HCT116 (cell line): ENCODE measurements around the gene SLC16A5. TPM values are rescaled to one million over a fixed set of nuclear protein-coding genes. Genes with fewer than 3 reads are reported as not detected.

Experiments used
- ATAC-seq: fragments of 200-7000 bp; cut with Tn5 transposase; 2 replicates; pipeline ENCODE4 v1.9.1; 2020; ENCODE audit warnings: mild to moderate bottlenecking, moderate library complexity
- BruUV-seq: library from RNA; stranded (reverse); fragments of 400-500 nt; replicated peaks from 2 replicates; lab custom pipeline; 2021; lab: Mats Ljungman, UMichigan
- CTCF ChIA-PET: fragments of 300-600 bp; sonication (Branson Sonifier 250); formaldehyde crosslinking; loops from one replicate; lab custom pipeline; 2021; ENCODE audit warnings: antibody characterized with exemption; lab: Charles Lee
- POLR2A ChIA-PET: fragments of 300-600, 350-600 bp; sonication (Branson Sonifier 250); formaldehyde crosslinking; loops from one replicate; lab custom pipeline; 2021; ENCODE audit warnings: antibody characterized with exemption; lab: Charles Lee
- RAD21 ChIA-PET, 2 experiments: fragments of 300-600 bp; sonication (Branson Sonifier 250); formaldehyde crosslinking; loops; one replicate each; lab custom pipeline; 2023; ENCODE audit warnings: low total read pairs in 2 of 2; ENCODE audit not compliant: uncharacterized antibody in 2 of 2, unreplicated experiment in 2 of 2, low non-redundant PET in 1 of 2; lab: Charles Lee
- DNase-seq: peaks from one replicate; pipeline ENCODE4 v3.0.0-alpha.2; 2010; ENCODE audit warnings: low read depth, low spot score
- H2AFZ ChIP-seq: fragments of 200-600 bp; shearing (Covaris generic), sonication (generic); 2 replicates; pipeline ENCODE4 v1.6.1; 2017; ENCODE audit warnings: low read depth, mixed run types, mixed read lengths, antibody characterized with exemption, low read length; ENCODE audit not compliant: poor library complexity, severe bottlenecking
- H3K27ac ChIP-seq: 2 replicates; pipeline ENCODE4 v1.5.1; 2012; ENCODE audit warnings: low read depth, low read length
- H3K27me3 ChIP-seq: fragments of 200-600 bp; sonication (generic); 2 replicates; pipeline ENCODE4 v1.6.1; 2016; ENCODE audit warnings: mixed run types, low read length, mixed read lengths; ENCODE audit not compliant: insufficient read depth
- H3K36me3 ChIP-seq, 2 experiments: fragments of 200-500 bp in 1 of 2; fragments of 200-600 bp in 1 of 2; sonication (Bioruptor generic) in 1 of 2; sonication (generic) in 1 of 2; 2 replicates each; pipeline versions ENCODE4 v1.5.1 to v1.6.1; 2014 to 2016; ENCODE audit warnings: low read length in 2 of 2, inconsistent platforms in 1 of 2, mixed read lengths in 1 of 2, mixed run types in 1 of 2; ENCODE audit not compliant: insufficient read depth in 2 of 2, control insufficient read depth in 1 of 2
- H3K4me1 ChIP-seq, 2 experiments: fragments of 200-600 bp in 1 of 2; sonication (generic) in 1 of 2; 2 replicates each; pipeline versions ENCODE4 v1.5.1 to v1.6.1; 2012 to 2017; ENCODE audit warnings: low read length in 2 of 2, inconsistent platforms in 1 of 2, mild to moderate bottlenecking in 1 of 2, mixed read lengths in 1 of 2, mixed run types in 1 of 2, moderate library complexity in 1 of 2; ENCODE audit not compliant: insufficient read depth in 2 of 2, control insufficient read depth in 1 of 2
- H3K4me2 ChIP-seq: fragments of 200-600 bp; sonication (generic); 2 replicates; pipeline ENCODE4 v1.6.1; 2017; ENCODE audit warnings: mixed run types, low read length, mixed read lengths
- H3K4me3 ChIP-seq, 2 experiments: fragments of 200-600 bp in 1 of 2; sonication (generic) in 1 of 2; replicated peaks in 1 of 2; 2 replicates each; pipeline ENCODE4 v1.5.1; 2011 to 2016; ENCODE audit warnings: low read length in 2 of 2, control low read depth in 1 of 2, low read depth in 1 of 2, mild to moderate bottlenecking in 1 of 2, mixed read lengths in 1 of 2, mixed run types in 1 of 2
- H3K79me2 ChIP-seq: fragments of 200-600 bp; sonication (generic); 2 replicates; pipeline ENCODE4 v1.6.1; 2017; ENCODE audit warnings: mild to moderate bottlenecking, mixed run types, low read length, moderate library complexity, mixed read lengths; ENCODE audit not compliant: insufficient read depth
- H3K9ac ChIP-seq: fragments of 200-600 bp; sonication (generic); 2 replicates; pipeline ENCODE4 v1.6.1; 2016; ENCODE audit warnings: low read length, mixed read lengths
- H3K9me2 ChIP-seq: fragments of 200-600 bp; sonication (generic), shearing (Covaris generic); 2 replicates; pipeline ENCODE4 v1.6.1; 2017; ENCODE audit warnings: mixed run types, mild to moderate bottlenecking, moderate library complexity; ENCODE audit not compliant: insufficient read depth
- H3K9me3 ChIP-seq, 2 experiments: fragments of 200-500 bp in 1 of 2; fragments of 200-600 bp in 1 of 2; sonication (Bioruptor generic) in 1 of 2; sonication (generic) in 1 of 2; 2 replicates each; pipeline ENCODE4 v1.6.1; 2014 to 2017; ENCODE audit warnings: low read length in 2 of 2, mixed read lengths in 2 of 2, inconsistent platforms in 1 of 2, low read depth in 1 of 2, mild to moderate bottlenecking in 1 of 2, mixed run types in 1 of 2, moderate library complexity in 1 of 2; ENCODE audit not compliant: control insufficient read depth in 1 of 2, insufficient read depth in 1 of 2
- H4K20me1 ChIP-seq: fragments of 200-600 bp; sonication (generic), shearing (Covaris generic); 2 replicates; pipeline ENCODE4 v1.6.1; 2017; ENCODE audit warnings: mixed run types, mild to moderate bottlenecking, moderate library complexity; ENCODE audit not compliant: insufficient read depth
- CBX3 ChIP-seq: IDR thresholded peaks from 2 replicates; pipeline ENCODE4 v1.6.1; 2012; ENCODE audit warnings: low read depth
- CEBPB ChIP-seq: IDR thresholded peaks from 2 replicates; pipeline ENCODE4 v1.6.1; 2012; ENCODE audit warnings: low read depth
- CTCF ChIP-seq, 3 experiments: fragments of 200-600 bp in 1 of 3; sonication (generic) in 1 of 3; IDR thresholded peaks in 2 of 3; conservative IDR thresholded peaks in 1 of 3; 2 replicates each; pipeline ENCODE4 v1.5.1; 2012 to 2017; ENCODE audit warnings: low read depth in 2 of 3, low read length in 2 of 3, antibody characterized with exemption in 1 of 3, borderline replicate concordance in 1 of 3, control low read depth in 1 of 3, mild to moderate bottlenecking in 1 of 3, mixed read lengths in 1 of 3, mixed run types in 1 of 3, moderate library complexity in 1 of 3; ENCODE audit not compliant: insufficient read depth in 1 of 3
- EGR1 ChIP-seq: IDR thresholded peaks from 2 replicates; pipeline ENCODE4 v1.6.1; 2012; ENCODE audit warnings: low read depth
- ELF1 ChIP-seq: IDR thresholded peaks from 2 replicates; pipeline ENCODE4 v1.6.1; 2012; ENCODE audit warnings: low read depth, borderline replicate concordance
- EZH2 ChIP-seq: fragments of 200-600 bp; sonication (generic); IDR thresholded peaks from 2 replicates; pipeline ENCODE4 v1.6.1; 2017; ENCODE audit warnings: antibody characterized with exemption, mixed run types
- POLR2A ChIP-seq: IDR thresholded peaks from 2 replicates; pipeline ENCODE4 v1.7.0; 2011; ENCODE audit warnings: borderline replicate concordance; ENCODE audit not compliant: insufficient read depth, insufficient read length; ENCODE audit errors: extremely low read depth
- REST ChIP-seq: IDR thresholded peaks from 2 replicates; pipeline ENCODE4 v1.6.1; 2012; ENCODE audit warnings: low read depth
- SIN3A ChIP-seq: IDR thresholded peaks from 2 replicates; pipeline ENCODE4 v1.6.1; 2012; ENCODE audit warnings: low read depth
- SP1 ChIP-seq: IDR thresholded peaks from 2 replicates; pipeline ENCODE4 v1.6.1; 2012; ENCODE audit warnings: low read depth
- TCF7L2 ChIP-seq: IDR thresholded peaks from 2 replicates; pipeline ENCODE4 v1.7.0; 2011; ENCODE audit warnings: borderline replicate concordance, inconsistent platforms; ENCODE audit not compliant: insufficient read depth, insufficient read length; ENCODE audit errors: extremely low read depth
- YY1 ChIP-seq: IDR thresholded peaks from 2 replicates; pipeline ENCODE4 v1.6.1; 2011; ENCODE audit warnings: low read length, low read depth, moderate library complexity, mild to moderate bottlenecking; ENCODE audit not compliant: insufficient replicate concordance; ENCODE audit errors: extremely low read depth
- ZFX ChIP-seq: fragments of 450-650 bp; IDR thresholded peaks from 2 replicates; pipeline ENCODE4 v1.6.1; 2017
- intact Hi-C: fragments of 100-400 bp; cut with micrococcal nuclease; formaldehyde crosslinking; loops from 2 replicates; pipeline ENCODE4 v1.10.0; 2022
- total RNA-seq: library from RNA; stranded (reverse); gene quantifications from one replicate; pipeline ENCODE4 v1.2.1, GENCODE V29; 2021; ENCODE audit not compliant: unreplicated experiment

The SLC16A5 gene
- total RNA-seq, 1 experiment from 2014 or later: 79.3 TPM

DNA sequence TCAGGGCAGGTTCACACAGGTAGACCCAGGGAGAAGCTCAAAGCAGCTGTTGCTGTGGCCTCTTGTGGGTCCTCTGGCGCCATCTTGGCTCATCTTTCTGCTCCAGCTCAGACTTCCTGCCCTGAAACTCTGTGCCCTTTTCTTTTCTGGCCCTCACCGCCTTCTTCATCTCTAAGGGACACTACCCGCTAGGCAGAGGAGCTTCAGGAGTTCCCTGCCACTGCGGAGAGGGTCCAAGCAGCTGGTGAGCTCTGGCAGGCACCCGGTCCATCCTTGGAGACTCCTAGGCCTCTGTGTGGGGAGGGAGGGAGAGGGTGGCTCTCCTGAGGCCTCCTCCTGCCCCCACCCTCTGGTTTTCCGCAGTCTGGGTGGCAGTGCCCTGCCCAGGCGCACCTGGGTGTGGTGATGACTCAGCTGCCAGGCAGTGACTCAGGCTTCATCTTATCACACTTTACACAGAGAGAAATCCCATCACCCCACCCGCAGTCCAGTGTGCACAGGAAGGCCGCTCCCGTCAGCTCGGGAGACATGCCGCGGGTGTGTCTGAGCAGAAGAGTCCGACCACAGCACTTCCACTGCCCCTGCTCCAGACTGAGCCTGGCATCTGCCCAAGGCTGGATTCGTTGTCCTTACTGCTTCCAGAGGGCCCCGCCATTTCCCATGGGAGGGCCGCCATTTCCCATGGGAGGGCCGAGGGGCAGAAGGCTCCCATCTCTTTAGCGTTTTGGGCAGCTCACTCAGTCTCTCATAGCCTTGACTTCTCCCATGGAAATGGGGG lies 36.5 kb downstream of the SLC16A5 start (continued):
- TF ChIP-seq REST (no peak), TCF7L2 (peak; percentile 84), POLR2A (peak; percentile 77)

DNA sequence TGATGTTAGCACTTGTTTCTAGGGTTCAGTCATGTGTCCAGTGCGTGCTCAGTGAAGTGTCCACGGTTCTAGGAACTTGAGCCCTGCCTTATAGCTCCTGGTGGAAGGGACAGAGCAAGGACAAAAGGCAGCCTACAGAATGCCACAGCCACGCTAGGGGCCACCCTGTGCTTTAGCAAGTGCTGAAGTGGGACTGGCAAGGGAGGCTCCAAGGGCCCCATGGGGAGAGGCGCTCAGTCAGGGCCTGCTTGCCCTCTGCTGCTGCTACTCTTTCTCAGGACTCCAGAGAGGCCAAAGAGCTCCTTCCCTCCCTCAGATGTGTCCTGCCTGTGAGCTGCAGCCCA lies 37.0 kb downstream of the SLC16A5 start:
- peaks cover 40 to 71% of the 10 kb centered on the region in 2 experiments for H3K4me1 ChIP-seq
- RAD21 ChIA-PET: interaction anchor here (1.0 to 2.1 kb wide), 3 partner anchors 9 to 11 kb away, joined by 3 to 10 read pairs (median 6); no protein-coding TSS in a partner anchor
- intact Hi-C loops: loop anchor here (2.0 kb wide), 1 partner anchor 74 kb away; no protein-coding TSS in a partner anchor
- no peak for TF ChIP-seq EGR1
- TF ChIP-seq YY1: no peak
- no peak for TF ChIP-seq ZFX
- TF ChIP-seq EZH2: no peak
- TF ChIP-seq CTCF (IDR thresholded peaks at IDR 0.05 in 2 of 3, conservative IDR thresholded peaks at IDR 0.05 in 1 of 3; ENCODE audit: borderline replicate concordance in 1 of 3, insufficient read depth in 1 of 3, low read depth in 2 of 3, low read length in 2 of 3): no peak
- no peak for TF ChIP-seq CEBPB
- TF ChIP-seq SP1: no peak
- TF ChIP-seq SIN3A: no peak
- no peak for TF ChIP-seq CBX3
- no peak for TF ChIP-seq ELF1
- TF ChIP-seq TCF7L2: no peak
- no peak for TF ChIP-seq POLR2A
- TF ChIP-seq, all 23 proteins: peak for 0
- TSS peak; percentile 93 for BruUV-seq
- ATAC-seq (peak; percentile 29), DNase-seq (no peak)
- Histone ChIP-seq H3K79me2 (peaks cover 82% of the 10 kb centered on the region), H3K27ac (peak overlapping the region; percentile 93), H3K9ac (peak overlapping the region; percentile 78), H3K36me3 (peaks cover 0 to 31% of the 10 kb centered on the region in 2 experiments; a peak in 2 of 4 replicates), H3K4me2 (peak overlapping the region; percentile 81), H3K9me2 (no peaks in the 10 kb centered on the region), H3K9me3 (no peaks in the 10 kb centered on the region), H2AFZ (no peak overlapping the region), H4K20me1 (no peaks in the 10 kb centered on the region), H3K27me3 (no peaks in the 10 kb centered on the region), H3K4me3 (peak overlapping the region; percentile 30 to 55)
- ChIA-PET POLR2A (interaction anchor here (0.6 to 5.0 kb wide), 19 partner anchors 9 to 112 kb away, joined by 3 to 44 read pairs (median 4); partner anchors contain the start of genes JPT1 and MRPL58), CTCF (interaction anchor here (1.1 to 5.6 kb wide), 5 partner anchors 11 to 477 kb away, joined by 3 to 75 read pairs (median 7); no protein-coding TSS in a partner anchor)
